ENCODE data around the gene SGMS2.

SGMS2 gene

DNA sequence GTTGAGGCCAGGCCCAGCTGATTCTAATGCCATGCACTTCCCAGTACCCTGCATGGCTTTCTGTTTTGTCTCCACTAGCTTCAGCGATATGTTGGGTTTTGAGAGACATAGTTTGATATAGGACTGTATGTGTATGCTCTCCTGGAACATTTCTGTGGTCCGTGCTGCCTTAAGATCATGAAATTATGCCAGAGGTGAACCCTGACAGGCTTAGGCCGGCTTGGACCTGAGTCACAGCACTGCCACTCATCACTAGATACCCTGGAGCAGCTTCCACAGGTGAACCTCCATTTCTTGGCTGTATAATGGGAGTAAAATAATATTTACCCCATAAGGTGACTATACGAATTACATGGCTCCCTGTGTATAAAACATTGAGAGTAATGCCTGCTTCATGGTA lies 6.4 kb downstream of the SGMS2 start:
- DNase-seq: no peak

DNA sequence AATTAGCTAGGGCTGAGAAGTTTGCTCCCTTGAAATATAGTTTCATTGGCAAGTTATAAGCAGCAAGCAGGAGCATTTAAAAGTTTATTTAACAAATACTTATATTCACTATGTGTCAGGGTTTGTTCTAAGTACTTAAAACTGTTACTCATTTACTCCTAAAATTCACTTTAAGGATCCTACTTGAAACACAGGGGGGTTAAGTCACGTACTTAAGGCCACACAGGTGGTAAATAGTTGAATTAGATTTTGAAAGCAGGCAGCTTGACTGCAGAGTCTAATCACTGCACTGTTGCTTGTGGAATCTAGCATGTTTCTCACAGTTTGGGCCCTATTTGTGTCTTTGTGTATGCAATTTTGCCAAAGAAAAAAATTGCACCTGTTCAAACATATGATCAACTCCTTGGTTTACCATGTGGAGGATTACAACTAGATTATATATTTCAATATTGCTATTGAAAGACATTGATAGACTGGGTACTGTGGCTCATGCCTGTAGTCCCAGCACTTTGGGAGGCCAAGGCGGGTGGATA lies 7.6 kb downstream of the SGMS2 start:
- no peak for DNase-seq

DNA sequence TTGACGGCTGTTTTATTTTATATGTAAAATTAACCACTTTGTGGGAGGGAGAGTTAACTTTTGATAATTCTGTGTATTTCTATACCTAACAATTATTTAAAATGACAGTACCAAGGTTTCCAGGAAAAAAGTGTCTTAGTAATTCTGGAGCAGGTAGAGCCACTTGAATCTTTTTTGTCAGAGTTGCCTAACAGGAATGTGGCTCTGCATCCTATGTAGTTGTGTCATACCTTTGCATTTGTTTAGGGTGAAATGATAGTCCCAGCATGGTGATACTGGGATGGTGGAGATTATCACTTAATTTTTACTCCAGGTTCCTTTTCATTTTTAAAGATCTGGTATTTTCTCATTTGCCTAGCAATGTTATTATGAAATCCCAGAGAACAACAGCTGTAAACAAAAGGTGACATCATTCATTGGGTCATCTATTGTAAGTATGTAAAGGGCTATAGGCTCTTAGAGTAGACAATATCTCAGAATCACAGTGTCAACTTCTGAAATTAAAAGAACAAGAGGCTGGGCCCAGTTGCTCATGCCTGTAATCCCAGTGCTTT lies 9.6 kb downstream of the SGMS2 start:
- DNase-seq: no peak

DNA sequence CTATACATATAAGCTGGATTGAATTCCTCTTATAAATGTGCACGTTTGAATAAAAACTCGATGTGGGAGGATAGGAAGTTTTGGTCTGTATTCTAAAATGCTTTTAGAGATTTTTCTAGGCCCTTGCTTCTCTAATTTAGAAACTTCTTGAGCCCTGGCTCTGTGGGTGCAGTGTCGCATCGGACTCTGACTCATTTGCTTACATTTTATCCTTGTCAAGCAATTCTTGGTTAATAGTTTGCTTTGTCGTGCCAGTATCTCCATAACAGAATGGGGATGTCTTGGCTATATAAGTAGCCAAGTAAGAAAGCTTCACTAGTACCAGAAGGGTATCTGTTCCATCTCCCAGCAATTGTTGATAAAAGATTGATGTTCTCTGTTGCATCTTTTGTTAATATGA lies 10.7 kb downstream of the SGMS2 start:
- DNase-seq: no peak

DNA sequence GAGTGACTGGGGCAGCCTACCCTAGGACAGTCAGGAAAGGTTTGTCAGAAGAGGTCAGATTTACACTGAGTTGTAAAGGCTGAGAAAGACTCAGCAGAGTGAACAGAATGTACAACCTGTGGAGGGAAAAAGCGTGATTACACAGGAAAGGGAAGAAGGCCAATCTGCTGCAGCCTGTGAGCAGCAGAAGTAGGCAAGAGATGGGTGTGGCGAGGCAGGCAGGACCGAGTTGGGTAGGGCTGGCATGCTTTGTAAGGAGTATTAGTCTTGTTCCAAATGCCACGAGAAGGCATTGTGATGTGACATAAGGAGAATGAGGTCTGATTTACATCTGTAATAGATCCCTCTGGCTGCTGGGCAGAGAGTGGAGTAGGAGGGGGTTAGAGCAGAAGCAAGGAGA lies 12.6 kb downstream of the SGMS2 start:
- no peak for DNase-seq

DNA sequence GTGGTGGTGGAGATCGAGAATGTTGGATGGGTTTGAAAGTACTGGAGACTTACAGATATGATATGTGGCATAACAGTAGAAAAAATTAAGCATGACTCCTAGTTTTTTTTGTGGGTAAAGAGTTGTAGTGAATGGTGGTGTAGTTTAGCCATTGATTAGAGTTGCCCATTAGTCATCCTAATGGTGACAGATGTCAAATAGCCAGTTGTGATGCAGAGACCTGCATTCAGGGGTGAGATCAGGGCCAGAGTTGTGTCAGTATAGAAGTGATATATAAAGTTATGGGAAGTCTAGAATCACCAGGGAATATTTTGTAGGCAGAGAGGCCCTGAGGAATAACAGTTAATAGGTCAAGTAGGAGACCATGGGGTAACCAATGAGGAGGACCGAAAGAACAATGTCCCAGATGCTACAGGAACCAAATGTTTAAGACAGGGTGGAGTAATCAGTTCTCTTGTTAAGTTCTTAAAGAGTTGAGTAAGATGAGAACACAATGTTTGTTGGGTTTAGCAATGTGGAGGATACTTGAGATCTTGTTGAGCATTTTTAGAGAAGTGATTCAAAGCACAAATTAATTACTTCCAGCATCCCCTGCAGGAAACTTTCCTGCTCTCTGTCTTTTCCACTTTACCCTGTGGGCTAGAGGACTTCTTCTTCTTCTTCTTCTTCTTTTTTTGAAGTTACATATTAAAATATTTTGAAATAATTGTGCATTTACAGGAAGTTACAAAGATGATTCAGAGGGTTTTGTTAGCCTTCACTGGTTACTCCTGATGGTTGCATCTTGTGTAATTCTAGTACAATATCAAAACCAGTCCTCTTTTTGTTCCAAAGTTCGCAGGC lies 13.3 kb downstream of the SGMS2 start:
- no peak for DNase-seq

DNA sequence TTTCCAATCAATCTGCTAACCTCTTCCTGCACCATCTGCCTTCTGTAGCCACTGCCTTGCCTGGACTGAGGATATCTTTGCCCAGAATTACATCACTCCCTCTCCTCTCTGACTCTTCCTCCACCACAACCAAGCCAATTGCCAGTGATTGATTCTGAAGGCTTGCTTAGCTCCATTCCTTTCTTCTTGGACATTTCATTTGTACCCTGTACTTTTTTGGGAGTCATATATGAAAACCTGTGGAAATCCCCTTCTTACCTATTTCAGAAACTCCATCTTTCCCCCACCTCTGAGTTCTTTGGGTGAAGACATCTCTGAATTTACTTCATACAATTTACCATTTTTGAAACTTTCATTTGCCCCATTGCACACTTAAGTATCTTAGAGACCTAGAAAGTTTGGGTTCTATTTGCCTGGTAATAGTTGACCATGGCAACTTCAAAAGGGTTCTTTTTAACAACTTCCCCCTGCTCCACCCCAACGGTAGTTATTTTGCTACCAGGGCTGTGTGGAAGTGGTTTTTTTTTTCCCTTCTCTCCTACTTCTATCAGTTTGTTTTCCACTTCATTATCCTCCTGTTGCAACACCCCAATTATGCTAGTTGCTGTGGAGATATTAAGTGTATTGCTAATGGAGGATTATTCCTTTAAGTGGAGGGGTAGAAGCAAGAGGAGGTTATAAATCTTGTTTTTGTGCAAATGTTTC lies 14.3 kb downstream of the SGMS2 start:
- DNase-seq: no peak

DNA sequence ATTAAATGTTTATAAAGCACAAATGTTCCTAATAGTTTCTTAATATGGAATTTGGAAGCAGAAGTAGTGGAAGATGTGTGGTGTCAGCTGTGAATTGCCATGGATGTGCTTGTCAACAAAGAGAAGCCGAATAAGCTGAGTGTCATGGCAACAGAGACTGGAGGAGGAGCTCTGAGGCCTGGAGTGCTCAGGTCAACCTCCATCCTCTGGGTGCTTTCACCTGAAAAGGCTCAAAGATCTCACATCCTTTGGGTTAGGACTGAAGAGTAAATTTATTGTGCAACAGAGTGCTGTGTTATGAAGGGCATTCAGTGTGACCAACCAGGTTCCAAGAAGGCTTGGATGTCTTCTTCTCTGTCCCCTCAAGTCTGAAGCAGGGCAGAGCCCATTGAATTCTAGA lies 18.7 kb downstream of the SGMS2 start:
- no peak for DNase-seq

DNA sequence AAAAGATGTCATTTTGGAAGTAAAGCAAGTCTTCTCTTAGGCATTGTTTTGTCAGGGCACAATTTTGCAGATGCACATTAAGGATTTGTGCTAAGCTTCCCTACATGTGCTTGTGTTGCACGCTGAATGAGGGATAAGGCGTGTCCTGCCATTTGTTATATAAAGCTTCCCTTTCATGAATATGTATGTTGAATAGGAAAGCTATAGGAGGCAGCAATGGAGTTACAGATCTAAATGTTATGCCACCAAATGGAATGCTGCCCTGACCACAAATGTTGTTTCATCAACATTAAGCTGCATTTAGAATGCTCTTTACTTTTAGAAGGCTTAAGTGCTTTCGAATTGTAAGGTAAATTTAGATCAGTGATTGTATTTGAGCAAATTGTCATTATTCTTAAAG lies 20.9 kb downstream of the SGMS2 start:
- DNase-seq: no peak

DNA sequence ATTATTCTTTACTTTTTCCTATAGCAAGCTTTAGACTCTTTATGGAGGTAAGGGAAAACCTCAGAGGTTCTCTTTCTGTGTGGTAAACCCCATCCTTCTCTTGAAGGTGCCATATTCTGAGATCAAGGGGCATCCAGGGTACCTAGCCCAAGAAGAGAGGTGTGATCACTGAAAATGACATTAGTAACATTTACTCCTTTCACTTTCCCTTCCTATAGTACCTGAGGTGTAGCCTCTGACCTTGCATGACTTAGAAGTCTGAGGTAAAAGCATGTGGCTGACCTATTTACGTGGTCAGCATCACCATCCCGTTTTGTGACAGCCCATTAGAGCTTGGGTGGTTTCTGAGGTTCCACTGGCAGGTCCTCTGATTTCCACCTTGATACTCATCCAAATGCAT lies 25.7 kb downstream of the SGMS2 start:
- no peak for DNase-seq

DNA sequence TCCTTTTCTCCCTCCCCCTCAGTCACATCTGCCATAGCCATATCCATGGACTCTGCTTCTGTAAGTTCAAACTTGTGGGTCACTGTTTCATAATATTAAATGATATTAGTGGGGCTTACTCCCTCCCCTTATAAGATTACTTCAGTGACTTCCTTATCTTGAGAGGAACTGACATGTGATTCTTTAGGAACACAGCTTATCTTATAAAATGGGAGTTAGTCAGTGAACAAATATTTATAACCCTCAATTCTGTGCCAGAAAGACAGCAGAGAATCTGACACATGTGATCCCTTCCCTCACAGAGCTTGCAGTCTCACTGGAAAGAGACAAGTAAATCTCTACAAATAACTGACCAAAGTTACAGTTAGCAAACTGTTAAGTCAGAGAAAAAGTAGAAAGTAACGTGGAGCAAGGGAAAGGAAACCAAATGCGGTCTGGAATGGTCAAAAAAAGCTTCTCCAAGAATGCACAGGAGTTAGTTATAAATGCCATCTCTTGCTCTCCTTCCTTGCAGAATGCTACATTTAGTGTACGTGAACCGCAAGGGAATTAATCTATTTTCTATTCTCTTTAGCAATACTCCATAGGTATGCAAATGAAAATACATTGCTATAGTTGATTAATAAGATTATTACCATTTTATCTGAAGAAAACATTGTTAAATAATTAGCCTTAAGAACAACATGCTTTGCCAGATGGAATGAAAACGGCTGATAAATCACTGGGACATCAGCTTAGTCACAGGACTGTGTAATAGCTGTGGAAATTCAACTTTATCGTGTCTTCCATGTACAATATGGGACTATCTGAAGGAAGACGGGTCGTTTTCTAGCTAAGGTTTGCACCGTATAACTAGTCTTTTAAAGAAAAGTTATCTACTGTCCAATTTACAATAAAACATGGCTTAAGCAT lies 29.0 kb downstream of the SGMS2 start:
- no peak for DNase-seq

DNA sequence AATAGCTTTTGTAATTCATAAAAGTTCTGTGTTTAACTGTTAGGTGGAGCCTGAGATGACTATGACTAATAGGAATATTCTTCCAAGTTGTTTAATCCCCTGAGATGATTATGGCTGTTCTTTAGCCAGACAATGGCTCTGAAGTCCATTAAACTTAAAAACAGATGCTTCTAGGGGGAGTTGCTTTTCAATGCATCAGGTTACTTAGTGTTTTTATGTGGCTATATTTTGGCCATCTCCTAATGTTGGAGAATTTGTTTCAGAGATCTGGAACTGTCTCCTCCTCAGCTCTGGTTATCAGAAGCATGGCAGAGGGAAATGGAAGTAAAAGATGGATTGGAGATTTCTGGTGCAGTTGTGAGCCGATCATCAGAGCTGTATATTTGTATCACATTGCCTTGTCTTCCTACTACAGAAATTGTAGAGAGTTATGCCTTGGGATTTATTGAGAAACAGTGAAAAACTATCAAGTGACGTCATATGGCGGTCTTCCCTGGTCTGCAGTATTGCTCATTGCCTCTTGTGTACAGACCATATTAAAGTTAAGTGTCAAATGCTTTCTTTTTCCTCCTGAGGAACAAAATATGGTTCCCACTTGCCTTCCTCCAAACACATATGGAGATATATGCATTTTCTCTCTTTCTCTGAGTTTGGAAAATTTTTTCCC lies 29.8 kb downstream of the SGMS2 start:
- DNase-seq: no peak

DNA sequence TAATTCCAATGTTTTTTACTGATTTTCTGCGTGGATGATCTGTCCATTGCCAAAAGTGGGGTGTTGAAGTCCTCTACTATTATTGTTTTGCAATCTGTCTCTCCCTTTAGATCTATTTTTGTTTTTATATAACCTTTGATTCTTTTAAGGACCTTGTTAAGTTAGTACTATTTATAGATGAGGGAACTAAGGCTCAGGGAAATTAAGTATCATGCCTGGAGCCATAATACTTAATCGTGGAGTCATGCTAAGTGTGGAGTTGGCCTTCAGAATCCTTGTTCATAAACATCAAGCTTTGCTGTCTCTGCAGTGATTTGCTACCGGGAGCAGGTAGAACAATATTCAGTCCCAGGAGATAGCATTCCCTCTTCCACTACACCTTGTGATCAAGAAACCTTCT lies 31.0 kb downstream of the SGMS2 start:
- no peak for DNase-seq

DNA sequence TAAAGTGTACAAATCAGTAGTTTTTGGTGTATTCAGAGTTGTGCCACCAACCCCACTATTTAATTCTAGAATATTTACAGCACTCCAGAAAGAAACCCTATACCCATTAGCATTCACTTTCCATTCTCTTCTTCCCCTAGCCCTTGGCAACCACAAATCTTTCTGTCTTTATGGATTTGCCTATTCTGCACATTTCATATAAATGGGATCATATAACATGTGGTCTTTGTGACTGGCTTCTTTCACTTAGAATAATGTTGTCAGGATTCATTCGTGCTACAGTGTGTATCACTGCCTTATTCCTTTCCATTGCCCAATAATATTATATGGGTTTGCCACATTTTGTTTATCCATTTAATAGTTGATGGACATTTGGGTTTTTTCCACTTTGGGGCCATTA lies 32.2 kb downstream of the SGMS2 start:
- DNase-seq: no peak

DNA sequence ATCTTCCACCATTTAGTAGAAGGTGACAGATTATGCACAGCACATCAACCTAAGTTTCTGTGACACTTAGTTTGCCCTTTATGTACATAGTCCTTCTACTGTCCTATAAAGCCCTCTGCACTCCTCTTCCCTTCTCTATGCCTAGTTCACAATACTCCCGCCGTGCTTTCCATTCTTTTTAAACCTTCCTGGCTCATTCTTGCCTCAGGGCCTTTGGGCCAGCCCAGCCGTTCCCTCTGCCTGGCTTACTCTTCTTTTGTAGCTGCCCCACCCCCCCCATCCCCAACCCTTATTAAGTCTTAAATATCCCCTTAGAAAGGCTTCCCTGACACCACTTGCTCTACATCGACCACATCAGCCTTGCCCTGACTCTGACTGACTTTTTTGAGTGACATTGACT lies 33.0 kb downstream of the SGMS2 start:
- no peak for DNase-seq

DNA sequence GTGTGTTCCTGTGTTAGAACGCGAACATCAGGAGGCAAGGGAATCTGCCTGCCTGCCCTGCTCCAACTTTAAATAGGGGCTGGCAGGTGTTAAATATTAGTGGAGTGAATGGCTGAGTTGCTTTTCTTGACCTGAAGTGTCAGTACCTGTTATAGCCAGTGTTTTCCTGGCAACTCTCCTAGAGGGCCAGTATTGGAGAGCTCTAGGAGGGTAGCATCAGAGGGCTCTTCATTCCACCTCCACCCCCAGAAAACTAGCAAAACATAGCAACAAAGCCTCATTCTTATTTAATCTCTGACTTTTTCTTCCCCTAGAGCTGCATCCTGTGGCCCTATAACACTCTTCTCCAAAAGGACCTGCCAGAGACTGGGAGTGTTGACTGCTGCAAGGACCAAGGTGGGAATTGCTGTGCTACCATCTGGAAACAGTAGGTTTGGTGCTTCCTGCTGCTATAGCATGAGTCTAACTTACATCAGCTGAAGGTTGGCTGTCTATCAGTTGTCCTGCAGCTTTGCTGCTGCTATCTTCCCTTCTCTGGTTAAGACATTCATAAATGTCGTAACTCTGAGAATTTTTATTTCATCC lies 33.5 kb downstream of the SGMS2 start:
- no peak for DNase-seq

DNA sequence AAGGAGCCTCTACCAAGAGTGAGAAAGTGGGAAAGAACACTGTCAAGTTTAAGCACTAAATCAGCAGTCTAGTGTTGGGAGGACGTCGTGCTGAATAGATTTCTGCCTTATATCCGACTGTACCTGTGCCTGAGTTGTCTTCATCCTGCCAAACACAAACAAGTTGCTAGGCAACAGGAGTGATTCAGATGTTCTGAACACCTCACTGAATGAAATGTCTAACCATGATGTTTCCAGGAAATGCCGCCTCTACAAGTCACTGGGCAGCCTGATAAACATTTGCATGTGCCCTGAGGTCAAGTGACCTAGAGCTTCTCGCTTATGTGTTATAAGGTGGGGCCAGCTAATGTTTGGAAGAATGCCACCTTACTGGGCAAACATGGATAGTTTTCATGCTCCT lies 37.9 kb downstream of the SGMS2 start:
- no peak for DNase-seq

DNA sequence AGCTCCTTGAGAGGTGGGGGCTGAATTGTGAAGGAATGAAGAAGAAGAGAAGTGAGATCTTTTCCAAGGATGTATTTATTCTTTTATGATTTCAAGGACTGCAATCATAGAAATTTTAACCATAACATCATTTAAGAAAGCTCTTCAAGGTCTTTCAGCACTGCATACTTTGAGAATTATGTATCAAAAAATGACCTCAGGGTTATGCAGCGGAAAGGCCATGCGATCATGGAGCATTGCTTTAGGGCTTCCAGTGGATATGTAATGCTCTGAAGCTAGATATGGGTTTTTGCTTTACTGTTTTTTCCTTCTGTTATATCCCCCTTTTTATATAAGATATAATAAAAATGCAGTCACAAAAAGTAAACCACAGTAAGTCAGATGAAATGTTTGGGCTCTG lies 38.7 kb downstream of the SGMS2 start:
- no peak for DNase-seq

DNA sequence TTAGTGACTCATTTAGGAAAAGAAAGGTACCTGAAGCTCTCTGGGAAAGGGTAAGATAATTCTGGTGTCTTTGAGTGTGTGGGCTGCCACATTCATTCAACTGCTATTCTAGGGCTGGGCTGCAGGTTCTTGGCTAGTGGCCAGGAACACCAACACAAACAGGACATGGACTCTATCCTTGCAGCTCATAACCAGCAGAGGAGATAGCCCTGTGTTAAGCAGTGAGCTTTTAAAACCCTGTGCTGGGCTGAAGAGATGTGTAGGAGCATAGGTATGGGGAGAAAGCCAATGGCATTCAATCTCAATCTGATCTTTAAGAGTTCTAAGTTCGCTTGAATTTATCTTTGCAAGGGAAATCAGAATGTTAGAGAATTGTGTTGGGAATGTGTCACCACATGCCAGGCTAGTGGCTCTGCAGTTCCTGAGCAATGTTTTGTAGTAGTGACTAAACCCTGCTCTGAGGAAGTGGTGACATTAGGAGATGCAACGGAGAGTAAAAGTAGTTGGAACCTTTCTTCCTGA lies 39.2 kb downstream of the SGMS2 start:
- DNase-seq: no peak

DNA sequence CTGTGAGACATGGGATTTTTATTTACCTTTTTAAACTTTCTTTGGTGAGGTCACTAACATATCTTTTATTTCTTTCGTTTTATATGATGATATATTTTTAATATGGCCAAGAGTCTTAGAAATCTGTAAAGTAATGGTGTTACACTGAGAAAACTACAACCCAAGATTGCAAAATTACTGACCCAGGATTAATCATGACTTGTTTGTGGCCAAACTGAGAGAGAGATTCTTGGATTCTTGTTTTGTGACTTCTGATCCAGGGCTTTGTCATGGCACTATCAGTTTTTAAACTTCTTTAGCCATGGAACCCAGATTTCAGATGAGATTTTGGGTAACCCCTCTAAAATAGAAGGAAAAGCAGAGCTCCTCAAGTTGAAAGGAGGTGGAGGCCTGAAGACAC lies 42.0 kb downstream of the SGMS2 start:
- no peak for DNase-seq

DNA sequence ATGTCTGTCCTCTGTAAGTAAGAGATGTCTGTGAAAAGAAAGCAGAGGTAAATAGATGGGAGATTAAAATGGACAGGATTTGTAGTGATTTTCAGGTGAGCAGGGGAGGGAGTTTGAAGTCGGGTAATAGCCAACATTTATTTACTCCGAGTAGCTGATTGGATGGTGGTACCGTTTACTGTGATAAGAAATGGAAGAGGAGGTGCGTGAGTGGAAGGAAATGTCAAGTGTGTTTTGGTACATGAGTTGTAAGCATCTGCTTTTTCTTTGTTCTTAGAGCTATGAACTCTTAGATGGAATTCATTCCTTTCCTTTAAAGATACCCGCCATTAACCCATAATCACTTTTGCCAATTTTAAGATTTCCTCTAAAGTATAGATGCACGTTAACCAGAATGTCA lies 45.5 kb downstream of the SGMS2 start:
- no peak for DNase-seq
